CD1c-positive myeloid dendritic cell (primary cell): ENCODE data around the gene TARP.

Experiments used
- DNase-seq: peaks from one replicate; pipeline ENCODE4 v3.0.0-alpha.2; 2016; ENCODE audit errors: extremely low spot score

TARP gene

DNA sequence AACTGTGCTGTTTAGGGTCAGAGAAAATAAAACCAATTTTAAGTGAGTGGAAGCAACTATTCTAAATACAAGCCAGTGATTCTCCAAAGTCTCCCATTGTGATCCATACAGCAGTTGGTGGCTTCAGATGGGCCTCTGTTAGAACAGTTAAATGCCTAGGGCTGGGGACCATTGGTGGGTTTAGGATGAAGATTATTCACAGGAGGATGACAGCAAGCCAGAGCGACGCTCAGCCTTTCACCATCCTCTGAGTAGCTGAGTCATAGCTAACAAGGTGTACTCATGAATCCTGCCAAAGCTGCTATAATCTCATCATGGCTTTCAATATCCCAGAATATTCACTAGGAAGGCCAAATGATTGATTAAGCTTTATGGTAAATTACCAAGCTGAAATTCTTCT, 55.8 kb downstream of the TARP start:
- no peak for DNase-seq

DNA sequence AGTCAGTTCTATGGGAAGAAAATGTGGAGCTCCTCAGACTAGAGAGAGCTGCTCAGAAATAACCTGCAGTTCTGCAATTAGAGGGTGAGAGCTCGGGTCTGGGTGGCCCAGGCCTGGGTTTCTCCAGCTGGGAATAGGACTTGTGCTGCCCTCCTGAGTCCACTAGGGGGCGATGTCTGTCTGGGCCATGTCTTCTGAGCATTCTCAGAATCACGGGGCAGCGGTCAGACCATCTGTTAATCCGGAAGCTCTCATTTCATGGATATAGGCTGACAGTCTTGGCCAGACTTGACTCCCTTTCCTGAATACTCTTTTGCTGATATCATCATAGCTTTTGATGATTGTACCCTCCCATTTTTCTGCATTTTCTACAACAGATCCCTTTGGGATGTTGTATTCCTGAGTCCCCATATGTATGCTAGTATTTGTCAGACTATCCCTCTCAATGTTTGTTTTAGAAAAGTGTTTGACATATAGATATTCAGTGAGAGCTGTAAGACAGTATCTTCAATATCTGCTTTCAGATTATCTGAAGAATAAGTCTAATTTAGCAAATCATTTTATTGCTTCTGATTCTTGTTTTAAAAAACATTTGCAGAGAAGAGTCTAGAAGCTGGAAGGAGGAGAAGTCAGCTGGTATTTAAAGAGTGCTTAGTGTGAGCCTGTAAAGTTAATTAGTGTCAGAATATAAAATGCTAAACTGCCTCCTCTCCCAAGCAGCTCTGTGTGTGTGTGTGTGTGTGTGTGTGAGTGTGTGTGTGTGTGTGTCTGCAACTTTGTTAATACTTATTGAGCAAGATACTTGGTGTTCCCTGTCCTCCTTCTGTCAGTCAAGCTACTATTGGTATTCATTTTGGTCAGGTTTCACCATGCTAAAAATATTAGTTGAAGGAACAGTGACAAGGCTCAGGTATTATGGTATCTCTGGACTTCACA, 57.4 kb downstream of the TARP start:
- peak; percentile 93 for DNase-seq

DNA sequence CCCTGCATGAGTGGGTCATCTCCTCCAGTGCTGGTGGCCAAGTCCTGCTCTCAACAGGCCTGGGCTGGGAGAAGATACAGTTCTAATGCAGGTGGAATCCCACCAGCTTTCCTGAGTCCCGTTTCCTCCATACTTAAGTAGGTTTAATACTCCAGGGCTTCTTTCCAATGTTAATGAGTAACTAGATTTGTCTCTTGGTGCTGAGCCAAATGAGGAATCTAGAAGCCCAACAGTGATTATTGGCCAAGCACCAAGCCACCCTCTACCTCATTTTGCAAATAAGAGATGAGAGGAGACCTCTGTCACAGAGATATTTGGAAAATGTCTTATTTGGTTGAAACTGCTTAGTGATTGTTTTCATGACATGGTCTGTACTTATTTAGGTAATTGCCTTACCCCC, 58.3 kb downstream of the TARP start:
- no peak for DNase-seq

DNA sequence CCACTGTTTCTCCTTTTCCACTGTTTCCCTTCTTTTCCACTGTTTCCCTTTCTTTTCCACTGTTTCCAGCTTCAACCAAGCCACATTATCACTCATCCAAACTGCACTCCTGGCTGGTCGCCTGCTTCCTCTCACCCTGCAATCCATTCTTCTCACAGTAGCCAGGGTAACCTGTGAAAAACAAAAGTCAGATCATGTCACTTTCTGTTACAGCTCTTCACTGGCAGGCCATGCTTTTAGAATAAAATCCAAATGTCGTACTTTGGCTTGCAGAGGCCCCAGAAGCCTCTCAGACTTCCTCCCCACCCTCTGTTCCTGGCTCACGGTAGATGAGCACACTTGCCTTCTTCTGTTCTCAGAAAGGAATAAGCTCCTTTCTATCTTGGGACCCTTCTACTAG, 61.5 kb downstream of the TARP start:
- no peak for DNase-seq

DNA sequence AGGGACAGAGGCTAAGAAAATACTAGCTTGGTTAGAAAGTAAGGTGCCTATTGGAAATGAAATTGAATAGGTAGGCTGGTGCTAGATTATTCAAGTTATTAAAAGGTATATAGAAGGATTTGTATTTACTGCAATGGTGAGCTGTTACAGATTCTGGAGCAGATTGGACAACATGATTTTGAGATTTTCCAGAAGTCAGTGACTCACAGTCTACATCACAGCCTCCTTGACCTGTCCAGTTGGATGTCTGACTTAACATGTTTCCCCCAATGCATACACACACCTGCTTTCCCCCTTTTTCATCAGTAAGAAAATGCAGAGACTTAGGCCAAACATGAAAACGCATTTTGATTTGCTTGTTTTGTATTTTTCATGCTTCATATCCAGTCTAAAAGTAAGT, 62.0 kb downstream of the TARP start:
- no peak for DNase-seq
